LNCAP (cell line): ENCODE measurements around the gene RAB27A.

Experiments used
- TF ChIP-seq, protein P1 (sequence below): fragments of 450-650 bp; IDR thresholded peaks from 2 replicates; pipeline ENCODE4 v1.5.1; 2017; ENCODE audit warnings: mild to moderate bottlenecking

RAB27A gene

GRCh38 chr15:55195996-55196395, 93.6 kb downstream of the RAB27A start:
- TF ChIP-seq, protein P1, sequence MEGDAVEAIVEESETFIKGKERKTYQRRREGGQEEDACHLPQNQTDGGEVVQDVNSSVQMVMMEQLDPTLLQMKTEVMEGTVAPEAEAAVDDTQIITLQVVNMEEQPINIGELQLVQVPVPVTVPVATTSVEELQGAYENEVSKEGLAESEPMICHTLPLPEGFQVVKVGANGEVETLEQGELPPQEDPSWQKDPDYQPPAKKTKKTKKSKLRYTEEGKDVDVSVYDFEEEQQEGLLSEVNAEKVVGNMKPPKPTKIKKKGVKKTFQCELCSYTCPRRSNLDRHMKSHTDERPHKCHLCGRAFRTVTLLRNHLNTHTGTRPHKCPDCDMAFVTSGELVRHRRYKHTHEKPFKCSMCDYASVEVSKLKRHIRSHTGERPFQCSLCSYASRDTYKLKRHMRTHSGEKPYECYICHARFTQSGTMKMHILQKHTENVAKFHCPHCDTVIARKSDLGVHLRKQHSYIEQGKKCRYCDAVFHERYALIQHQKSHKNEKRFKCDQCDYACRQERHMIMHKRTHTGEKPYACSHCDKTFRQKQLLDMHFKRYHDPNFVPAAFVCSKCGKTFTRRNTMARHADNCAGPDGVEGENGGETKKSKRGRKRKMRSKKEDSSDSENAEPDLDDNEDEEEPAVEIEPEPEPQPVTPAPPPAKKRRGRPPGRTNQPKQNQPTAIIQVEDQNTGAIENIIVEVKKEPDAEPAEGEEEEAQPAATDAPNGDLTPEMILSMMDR: no peak

- TF ChIP-seq, protein P1: no peak
Measured at GRCh38 chr15:55194256-55194655, 95.4 kb downstream of the RAB27A start.

DNA sequence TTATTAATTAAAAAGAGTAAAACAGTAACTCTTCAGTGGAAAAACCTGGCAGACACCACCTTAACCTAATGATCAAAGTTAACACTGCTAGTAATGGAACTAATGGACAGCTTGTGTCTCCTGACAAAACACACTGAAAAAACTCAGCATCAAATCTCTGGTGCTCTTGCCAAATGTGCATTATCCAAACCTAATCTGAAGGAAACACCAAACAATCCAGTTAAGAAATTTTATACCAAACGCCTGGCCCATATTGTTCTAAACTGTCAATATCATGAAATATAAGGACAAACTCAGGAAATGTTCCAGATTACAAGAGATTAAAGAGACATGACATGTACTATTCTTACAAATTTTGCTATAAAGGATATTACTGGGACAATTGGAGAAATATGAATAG, 103.3 kb downstream of the RAB27A start:
- TF ChIP-seq, protein P1: no peak

DNA sequence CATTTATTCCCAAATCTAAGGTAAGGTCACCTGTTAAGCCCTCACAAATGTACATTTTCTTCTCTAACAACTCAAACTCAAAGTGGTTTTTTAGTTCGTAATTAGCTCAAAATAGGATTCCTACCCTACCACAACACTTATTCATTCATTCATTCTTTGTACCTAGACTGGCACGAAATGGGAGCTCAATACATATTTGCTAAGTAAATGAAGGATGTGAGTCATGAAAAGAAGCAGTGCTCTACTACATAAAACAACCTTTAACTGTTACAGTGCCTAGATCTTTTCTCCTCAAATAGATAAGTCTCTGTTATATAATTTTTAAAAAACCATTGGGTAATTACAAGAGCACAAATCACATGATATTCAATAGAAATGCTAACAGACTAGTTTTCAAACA, 105.9 kb downstream of the RAB27A start:
- TF ChIP-seq, protein P1: no peak

GRCh38 chr15:55179141-55179540, 110.5 kb downstream of the RAB27A start:
- TF ChIP-seq, protein P1: no peak

DNA sequence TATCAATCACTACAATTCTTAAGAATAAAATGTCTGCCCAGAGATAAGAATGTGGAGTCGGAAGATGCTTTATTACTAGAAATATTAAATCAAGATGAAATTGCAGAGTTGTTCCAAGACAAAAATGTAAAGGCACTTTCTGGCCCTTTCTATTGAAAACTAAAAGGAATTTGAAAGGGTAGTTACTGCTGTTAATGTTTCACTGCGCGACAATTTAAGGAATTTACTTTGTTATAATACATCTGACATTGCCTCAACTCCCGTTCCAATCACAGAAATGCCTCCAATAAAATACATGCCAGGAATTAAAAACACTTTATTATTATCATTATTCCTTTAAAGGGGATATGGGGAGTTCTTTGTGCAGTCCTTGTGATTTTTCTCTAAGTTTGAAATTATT, 119.3 kb downstream of the RAB27A start:
- TF ChIP-seq, protein P1: no peak

DNA sequence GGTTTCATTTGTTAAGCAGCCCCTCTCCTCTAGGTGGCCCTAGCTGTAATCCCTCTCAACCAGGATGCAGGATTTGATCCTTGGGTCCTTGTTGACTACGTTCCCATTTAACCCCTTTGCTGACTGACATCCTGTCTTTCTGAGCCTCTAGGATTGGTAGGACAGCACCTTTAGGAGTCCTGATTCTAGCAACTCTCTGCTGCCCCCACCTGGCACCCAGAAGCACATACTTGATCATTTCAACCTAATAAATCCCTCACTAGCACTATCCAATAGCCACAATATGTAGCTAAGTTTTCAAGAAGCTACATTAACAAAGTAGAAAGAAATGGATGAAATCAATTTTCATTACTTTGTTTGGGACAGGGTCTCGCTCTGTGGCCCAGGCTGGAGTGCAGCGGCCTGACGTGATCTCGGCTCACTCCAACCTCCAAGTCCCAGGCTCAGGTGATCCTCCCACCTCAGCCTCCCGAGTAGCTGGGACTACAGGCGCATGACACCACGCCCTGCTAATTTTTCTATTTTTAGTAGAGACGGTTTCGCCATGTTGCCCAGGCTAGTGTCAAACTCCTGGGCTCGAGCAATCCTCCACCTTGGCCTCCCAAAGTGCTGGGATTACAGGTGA, 121.2 kb downstream of the RAB27A start:
- TF ChIP-seq, protein P1: peak; percentile 88

GRCh38 chr15:55164284-55164683, 125.3 kb downstream of the RAB27A start:
- TF ChIP-seq, protein P1: no peak
